Measurements from ENCODE around the gene WNT9B. TPM values are rescaled to one million over a fixed set of nuclear protein-coding genes. Genes with fewer than 3 reads are reported as not detected.
"Not testable (repeated sequence)": the region's sequence is repeated elsewhere in the genome, so short reads cannot be mapped to it uniquely, and the experiment has no call there.

The WNT9B gene
- total RNA-seq, 1 donor from 2014 or later, result 0.74 TPM

- no peak for DNase-seq (ENCODE audit: low spot score)
These were observed 56.8 kb downstream of the WNT9B start for GRCh38 chr17:46908068-46908737.

DNA sequence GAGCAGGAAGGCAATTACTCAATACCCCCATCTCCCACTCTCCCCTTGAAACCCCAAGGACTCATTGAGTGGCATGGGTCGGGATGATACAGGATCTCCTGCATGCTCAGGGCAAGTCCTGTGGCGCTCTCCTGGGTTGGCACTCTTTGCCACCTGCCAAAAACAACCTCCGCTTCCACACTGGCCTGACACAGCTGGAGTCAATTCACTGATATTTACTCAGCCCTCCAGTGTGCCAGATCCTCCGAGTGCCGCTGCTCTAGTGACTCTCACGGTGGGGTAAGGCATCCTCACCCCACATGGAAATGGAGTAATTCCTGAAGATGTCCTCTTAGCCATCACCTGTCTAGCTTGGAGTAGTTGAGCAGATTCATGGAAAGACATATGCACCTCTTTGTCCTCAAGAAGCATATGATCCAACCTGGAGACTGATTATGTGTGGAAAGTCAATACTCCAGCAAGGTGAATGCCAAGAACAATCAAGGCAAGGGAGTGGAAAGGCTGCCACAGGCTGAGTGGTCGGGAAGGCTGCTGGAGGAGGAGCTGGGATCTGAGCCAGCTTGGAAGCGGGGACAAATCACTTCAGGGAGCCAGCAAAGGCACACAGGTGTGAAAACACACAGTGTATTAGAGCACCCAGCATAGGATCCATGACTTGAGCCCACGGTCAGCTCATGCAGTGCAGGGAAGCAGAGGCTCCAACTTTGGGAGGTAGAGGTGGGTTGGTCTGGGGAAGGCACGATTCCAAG is 59.0 kb downstream of the WNT9B start:
- no peak for DNase-seq (ENCODE audit: low spot score)

DNA sequence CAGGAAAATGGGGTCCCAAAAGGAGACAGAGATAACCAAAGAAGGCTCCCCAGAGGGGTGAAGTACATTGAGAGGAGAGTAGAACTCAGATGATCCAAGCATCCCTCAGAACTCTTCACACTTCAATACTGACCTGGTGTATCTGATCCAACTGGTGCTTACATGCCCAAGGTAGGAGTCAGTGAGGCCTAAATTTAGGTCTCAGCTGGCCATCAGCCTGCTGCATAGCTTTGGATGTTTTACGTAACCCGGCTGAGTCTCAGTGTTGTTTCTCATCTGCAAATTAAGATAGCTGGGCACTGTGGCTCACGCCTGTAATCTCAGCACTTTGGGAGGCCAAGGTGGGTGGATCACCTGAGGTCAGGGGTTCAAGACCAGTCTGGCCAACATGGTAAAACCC is 59.9 kb downstream of the WNT9B start:
- no peak for DNase-seq (ENCODE audit: low spot score)

DNA sequence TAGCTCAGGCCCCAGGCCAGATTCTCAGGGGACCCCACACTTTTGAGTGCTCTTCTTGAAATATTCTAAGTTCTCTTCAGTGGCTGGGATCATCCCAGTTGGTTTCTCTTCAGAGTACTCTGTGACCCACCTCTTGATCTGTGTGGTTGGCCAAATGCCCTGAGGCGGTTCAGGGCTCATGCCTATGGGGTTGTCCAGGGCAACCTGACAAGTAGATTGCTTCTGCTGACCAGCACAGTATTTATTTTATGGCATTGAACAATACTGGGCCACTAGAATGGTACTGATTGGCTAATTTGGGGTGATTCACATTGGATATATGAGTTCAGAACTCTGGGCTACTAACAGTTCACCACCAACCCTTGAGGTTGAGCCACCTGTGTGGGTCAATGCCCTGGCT is 64.2 kb downstream of the WNT9B start:
- no peak for DNase-seq (ENCODE audit: low spot score)

GRCh38 chr17:46916211-46916610 is 64.8 kb downstream of the WNT9B start:
- DNase-seq (ENCODE audit: low spot score), result no peak

GRCh38 chr17:46916623-46917022 is 65.2 kb downstream of the WNT9B start:
- DNase-seq (ENCODE audit: low spot score), result no peak

DNA sequence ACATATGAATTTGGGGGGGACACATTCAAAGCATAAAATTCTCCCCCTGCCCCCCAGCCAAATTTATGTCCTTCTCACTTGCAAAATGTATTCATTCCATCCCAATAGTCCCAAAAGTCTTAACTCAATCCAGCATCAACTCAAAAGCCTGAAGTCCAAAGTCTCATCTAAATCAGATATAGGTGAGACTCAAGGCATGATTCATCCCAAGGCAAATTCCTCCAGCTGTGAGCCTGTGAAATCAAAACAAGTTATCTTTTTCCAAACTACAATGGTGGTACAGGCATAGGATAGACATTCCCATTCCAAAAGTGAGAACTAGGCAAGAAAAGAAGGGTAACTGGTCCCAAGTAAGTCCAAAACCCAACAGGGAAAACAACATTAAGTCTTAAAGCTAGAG is 65.7 kb downstream of the WNT9B start:
- no peak for DNase-seq (ENCODE audit: low spot score)

DNA sequence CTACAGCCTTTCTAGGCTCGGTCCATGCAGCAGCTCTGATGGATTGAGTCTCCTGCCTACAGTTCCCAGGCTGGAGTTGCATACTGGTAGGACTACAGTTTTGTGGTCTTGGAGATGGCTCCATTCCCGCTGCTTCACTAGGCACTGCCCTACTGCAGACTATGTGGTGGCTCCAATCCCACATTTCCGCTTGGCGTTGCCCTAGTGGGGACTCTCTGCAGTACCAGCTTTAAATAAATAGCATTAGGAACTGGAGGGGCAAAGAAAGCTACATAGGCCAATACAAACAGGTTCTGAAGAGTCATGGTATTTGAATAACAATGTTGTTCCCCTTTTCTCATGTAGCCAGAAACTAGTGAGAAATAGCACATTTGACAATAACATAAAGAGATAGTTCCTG is 66.1 kb downstream of the WNT9B start:
- DNase-seq (ENCODE audit: low spot score), result no peak

- not testable (repeated sequence) for DNase-seq (ENCODE audit: low spot score)
These were observed 70.6 kb downstream of the WNT9B start for GRCh38 chr17:46921962-46922361.

DNA sequence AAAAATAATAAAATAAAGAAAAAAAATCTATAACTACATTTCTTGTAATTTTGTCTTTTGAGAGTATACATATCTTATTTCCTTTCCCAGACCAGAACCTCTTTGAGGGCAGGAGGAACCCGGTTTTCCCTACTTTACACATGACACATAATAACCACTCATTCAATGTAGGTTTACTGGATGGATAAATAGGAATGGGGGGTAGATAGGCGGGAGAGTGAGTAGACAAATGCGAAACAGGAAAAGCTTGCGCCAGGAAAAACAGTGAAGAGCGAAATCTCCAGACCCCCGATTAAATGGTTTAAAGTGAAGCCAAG is 71.1 kb downstream of the WNT9B start:
- DNase-seq (ENCODE audit: low spot score), result no peak

DNA sequence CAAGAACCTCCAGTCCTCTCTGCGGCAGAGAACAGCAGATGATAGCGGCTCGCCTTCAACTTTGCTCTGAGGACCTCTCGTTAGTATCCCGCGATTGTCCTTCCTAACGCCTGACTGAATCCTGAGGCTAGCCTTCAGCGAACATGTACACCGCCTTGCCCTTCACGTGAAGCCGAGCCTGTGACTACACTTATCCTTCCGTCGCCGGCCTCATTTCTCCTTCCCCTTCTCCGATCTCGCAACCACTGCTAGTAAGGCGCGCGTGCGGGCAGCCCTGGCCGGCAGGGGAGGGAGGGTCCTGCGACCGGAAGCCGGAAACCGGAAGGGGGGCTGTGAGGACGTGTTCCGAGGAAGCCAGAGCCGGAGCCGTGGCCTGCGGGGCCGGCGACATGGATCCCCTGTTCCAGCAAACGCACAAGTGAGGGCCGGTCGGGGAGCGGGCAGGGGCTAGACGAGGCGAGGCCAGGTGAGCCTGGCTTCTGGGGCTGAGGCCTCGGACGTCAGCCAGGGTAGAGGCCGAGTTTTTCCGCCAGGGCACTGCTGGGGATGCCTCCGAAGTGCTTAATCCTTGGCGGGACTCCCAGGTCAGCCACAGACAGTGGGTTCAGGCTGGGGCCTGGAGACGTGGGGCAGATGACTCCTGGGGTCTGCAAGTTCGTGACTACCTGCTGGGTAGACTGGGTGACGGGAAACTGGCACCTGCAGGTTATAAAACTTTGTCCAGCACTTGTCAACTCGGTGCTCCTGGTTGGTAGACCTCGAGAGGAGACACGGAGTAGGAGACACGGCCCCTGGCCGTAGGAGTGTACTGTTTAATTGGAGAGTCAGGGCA is 71.6 kb downstream of the WNT9B start, which contains the start of gene GOSR2:
TSS of gene GOSR2 (plus strand) at position 357 of the 832 bp plus-strand sequence. CDS start at position 390, 33 bp downstream.
- DNase-seq (ENCODE audit: low spot score), result peak; percentile 96

DNA sequence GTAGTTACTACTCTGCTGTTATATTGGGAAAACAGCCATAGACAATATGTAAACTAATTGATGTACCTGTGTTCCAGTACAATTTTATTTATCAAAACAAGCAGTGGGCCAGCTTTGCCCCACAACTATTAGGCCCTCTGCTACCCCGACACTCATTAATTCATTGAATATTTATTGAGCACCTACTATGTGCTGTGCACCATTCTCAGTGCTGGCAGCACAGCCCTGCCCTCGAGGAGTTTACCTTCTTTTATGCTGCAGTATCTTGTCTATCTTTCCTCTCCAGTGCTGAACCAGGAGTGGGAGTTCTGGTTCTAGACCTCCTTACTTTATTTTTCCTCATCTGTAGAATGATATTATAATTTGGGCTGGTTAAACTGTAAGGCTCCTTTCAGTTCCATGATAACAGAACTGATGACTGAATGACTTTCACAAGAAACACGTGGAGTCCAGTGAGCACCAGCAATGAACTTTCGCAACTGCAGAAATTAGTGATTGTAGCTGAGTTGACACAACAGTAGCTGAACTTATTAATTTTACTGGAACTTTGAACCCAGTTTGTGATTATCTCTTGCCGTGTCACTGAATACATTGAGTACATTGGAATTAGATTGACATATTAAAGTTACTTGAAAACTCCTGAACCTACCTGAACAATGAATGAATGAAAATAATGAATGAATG is 73.9 kb downstream of the WNT9B start:
- DNase-seq (ENCODE audit: low spot score), result no peak

DNA sequence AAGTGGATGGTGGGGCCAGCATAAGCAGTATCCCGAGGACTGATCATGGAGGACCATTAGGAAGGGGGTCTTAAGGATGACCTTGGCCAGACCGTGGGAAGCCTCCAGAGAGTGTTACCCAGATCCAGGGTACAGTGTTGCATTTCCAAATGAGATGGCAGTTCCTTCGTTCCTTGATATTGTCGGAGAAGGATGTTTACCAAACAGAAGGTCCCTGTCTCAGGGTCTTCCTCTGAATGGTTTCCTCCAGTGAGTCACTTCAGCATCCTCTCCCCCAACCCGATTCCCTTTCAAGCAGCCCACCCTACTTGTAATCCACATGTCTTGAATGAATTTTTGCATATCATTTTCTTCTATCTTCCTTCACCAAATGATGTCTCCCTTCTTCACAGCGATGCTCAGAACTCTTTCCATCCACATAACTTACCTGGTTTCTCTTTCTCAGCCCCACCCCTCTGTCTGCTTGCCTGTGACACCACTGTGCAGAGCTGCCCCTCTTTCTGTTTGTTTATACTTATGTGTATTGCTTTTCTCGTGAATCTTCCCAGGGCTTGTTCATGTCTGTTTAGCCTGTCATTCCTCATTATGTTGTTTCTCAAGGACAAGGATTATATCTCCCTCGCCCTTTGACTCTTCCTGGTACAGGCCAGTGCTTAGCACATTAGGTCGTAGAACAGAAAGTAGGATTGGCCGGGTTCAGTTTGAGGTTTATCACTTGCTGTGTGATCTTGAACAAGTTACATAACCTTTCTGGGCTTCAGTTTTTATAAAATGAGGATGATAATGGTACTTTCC is 77.3 kb downstream of the WNT9B start:
- no peak for DNase-seq (ENCODE audit: low spot score)

DNA sequence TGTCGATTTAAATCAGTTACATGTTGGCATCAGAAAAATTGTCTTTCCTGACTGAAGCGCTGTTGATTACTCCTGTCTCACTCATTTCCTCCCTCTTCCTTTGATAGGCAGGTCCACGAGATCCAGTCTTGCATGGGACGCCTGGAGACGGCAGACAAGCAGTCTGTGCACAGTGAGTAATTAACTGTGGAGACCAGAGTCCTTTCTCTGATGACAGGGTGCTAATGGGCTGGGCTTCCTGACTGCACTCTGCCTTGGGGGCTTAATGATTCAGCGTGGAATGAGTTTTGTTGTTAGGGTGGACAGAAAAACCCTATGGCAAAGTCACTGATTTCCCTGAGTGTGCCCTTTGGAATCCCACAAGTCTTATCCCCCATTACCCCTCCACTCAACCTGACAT is 78.0 kb downstream of the WNT9B start:
- no peak for DNase-seq (ENCODE audit: low spot score)

DNA sequence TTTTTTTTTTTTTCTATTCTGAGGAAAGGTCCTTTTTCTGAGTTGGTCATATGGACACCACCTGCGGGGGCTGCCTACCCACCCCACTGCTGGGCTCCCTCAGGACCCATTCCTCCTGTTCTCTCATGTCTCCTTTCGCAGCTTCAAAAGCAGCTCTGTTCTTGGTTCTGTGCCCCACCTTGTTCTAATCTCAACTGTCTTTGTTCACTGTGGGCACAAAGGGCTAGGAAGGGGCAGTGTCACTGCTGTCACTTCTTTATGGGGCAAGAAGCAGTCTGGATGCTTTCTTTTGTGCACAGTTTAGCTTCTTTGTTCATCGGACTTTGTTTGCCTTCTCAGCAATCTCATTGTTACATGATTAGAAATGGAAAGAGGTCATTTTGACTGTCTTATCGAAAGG is 78.7 kb downstream of the WNT9B start:
- DNase-seq (ENCODE audit: low spot score), result no peak

GRCh38 chr17:46931596-46931995 is 80.2 kb downstream of the WNT9B start:
- no peak for DNase-seq (ENCODE audit: low spot score)

GRCh38 chr17:46935658-46936266 is 84.4 kb downstream of the WNT9B start:
- no peak for DNase-seq (ENCODE audit: low spot score)

Measured in mesenteric fat pad (tissue), 1 donor.